HUDEP-2 (cell line): ENCODE measurements around the gene SOX6.

Source experiments
- DNase-seq, 76 experiments: peaks; one replicate each; lab custom pipeline; 2025; ENCODE audit not compliant: unreplicated experiment in 76 of 76; lab: John Stamatoyannopoulos, UW

The SOX6 gene

DNA sequence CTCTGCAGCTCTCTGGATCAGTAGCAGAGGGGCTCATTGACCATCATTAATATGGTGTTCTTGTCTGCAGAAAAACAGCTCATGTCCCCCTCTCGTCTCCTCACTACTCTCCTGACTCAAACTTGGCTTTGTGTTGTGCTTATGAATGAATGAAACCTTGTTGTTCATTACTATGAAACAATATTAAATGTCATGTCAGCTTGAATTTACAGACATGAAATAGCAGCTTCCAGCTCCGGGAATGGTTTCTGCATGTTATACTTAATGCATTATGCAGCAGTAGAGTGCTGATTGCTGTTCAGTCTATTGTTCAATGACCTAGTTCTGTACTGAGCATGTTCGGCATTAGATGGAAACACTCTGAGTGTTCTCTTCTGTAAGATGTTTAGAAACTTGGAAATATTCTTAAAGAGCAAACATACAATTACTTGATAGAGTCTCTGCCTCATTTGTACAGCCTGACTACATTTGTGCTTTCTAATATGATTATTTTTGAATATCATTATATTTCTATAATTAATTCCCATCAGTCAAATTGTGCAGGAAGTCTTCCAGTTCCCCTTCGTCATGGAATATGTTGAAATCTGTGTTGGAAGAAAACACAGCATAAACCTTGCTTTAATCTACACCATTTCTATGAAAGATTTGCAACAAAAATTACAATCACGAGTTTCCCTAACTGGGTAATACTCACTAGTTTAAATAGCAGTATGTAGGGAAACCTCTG lies 340.4 kb downstream of the SOX6 start:
- DNase-seq, result no peak

GRCh38 chr11:16013649-16014275 lies 342.6 kb downstream of the SOX6 start:
- no peak for DNase-seq

DNA sequence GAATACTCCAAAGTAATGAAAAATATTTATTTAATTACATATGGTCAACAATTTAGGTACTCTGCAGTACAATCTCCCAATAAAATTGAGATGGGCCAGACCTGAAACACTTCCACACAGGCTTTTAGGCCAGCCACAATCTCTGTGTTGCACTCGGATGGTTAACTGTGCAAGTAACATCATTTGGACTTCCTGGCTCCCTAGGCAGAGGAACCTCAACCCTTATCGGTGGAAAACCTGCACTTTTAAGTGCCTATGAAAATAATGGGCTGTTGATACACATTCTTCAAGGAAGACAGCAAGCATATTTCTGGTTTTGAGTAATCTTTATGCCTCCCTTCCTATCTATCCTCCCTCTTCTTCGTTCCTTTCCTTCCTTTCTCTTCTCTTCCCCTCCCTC lies 343.1 kb downstream of the SOX6 start:
- DNase-seq, result no peak

DNA sequence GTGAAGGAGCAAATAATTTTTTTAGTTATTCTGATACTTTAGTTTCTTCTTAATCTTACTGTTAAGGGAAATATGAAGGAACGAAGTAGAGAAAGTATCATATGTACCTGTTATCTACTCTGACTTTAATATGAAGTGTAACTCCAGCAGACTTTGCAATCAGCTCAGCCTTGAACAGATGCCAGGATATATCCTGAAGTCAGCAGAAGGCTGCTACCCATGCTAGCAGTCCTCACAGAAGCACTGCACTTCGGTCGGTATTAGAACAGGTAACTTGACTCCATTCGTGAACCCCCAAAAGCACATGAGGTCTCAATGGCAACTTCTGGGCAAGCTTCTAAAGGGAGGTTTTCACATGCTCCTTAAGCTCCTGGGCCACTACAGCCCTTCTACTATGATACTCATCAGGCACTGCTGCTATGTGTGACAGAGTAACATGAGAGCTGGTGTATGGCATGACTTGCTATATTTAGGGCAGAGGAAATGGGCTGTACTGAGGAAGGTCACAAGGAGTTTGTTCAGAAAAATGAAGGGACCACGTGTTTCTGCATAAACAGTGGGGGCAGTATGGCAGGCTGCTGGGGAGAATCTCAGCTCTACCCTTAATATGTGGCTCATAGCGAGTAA lies 344.1 kb downstream of the SOX6 start:
- DNase-seq, result no peak

GRCh38 chr11:16011396-16011795 lies 344.9 kb downstream of the SOX6 start:
- DNase-seq, result no peak

GRCh38 chr11:16009021-16009420 lies 347.3 kb downstream of the SOX6 start:
- DNase-seq, result no peak

DNA sequence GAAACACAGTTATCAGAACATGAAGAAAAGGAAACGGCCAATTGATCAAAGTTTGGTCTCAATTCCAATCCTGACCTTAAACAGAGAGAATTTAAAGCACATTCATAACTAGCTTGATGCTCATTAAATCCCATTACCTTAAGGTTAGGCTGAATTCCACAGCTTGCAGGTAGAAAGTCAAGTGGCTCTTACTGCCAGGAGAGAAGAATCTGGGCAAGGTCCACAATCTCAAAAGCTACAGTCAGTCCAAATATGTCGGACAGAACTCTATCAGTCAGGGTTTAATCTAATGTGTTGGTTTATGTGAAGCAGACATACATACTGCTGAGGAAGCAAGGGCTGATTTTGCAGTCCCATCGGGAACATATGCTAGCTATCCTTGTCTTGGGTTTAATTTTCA lies 348.8 kb downstream of the SOX6 start:
- no peak for DNase-seq

- DNase-seq, result no peak
These were observed 353.4 kb downstream of the SOX6 start for GRCh38 chr11:16002942-16003341.

DNA sequence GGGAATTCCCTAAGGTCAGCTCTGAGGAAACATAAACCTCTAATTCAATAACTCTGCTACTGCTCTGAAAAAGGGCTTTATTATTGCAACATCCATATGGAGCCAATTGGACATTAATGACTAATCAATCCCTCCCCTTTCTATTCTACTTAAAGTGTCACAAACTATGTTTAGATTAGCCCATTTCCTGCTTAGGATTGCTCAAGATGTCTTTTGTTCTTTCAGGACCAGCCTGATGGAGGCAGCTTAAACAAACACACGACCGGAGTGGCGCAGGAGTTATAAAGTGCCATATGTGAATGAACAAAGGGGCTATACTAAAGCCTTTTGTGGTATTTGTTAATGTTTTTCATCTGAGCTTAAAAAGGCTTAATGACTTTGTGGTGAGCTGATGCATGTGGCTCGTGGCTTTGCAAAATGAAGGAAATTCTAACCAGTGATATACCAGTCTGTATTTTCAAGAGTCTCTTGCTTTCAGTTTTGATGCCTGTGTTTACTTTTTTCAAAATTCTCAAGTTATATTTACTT lies 354.4 kb downstream of the SOX6 start:
- DNase-seq, result no peak

DNA sequence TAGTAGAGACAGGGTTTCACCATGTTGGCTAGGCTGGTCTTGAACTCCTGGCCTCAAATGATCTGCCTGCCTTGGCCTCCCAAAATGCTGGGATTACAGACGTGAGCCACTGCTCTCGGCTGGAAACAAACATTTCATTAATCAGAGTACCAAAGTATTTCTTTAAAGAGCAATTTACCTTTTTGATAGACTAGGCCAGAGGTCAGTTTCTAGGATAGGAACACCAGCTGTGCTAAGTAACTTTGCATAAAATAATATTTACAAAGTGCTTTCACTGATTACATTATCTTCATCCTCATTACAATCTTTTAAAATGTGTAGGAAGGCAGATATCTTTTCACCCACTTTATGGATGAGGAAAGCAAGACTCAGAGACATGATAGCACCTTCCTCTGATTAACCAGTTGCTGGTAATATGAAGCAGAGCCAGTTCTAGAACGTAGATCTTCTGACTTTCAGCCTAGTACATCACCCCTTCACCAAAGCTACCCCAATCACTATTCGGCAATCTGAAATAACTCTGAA lies 355.2 kb downstream of the SOX6 start:
- DNase-seq, result no peak

DNA sequence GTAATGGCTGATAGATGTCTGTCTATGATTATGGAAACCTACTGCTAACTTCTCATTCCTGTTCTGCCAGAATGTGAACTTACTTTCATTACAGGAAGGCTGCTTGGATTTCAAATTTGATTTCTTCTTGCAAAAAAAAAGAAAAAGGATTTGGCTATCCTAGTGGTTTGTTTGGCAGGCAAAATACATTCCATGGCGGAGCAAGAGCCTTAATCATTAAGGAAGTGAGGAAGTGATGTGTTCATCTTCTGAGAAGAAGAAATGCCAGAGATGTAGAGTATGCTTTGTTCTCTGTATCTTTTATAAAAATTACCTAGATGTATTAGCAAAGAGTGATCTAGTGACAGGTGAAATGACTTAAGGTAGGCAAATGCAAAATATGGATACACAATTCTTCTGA lies 356.3 kb downstream of the SOX6 start:
- no peak for DNase-seq

GRCh38 chr11:15993345-15993744 lies 363.0 kb downstream of the SOX6 start:
- DNase-seq, result no peak

GRCh38 chr11:15991215-15991614 lies 365.1 kb downstream of the SOX6 start:
- DNase-seq, result no peak

DNA sequence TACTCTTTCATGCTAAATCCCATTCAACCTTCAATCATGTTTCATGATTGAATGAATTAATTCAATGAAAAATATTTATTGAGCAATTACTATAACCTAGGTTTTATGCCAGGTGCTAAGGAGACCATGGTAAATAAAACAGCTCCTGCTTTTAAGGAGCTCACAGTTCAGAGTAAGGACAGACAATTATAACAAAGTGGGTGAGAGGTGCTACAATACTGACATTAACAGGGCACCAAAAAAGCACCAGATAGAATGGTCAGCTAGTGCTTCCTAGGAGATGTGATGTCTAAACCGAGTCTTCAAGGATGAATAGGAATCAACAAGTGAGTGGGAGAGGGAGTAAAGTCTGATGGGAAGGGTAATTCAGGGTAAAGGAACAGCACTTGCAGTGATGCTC lies 366.7 kb downstream of the SOX6 start:
- DNase-seq, result no peak

- DNase-seq, result peak in 2 of 76 experiments; percentile 2 to 7
These were observed 367.6 kb downstream of the SOX6 start for GRCh38 chr11:15988693-15989231.

DNA sequence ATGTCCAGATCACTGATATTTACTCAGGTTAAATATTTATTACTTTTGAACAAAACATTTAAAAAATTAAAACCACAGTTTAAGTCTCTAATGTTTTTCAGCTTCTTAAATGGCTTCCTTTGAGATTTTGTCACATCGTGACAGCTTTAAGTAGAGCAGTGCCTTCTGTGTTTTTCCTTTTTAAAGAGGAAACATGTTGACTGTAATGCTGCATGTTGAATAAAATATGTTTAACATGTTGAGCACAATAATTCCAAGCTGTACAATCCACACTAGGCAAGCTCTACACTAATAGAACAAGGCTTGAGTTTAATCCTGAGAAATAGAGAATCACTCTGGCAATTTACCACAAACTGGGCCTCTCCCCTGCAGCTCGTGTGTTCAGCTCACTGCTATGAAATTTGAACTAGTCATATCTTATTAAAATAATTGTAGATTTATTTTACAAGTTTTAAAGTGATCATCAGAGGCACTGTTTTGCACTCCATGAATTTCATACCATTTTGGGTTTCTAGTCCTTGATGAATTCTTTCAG lies 368.3 kb downstream of the SOX6 start:
- DNase-seq, result no peak

DNA sequence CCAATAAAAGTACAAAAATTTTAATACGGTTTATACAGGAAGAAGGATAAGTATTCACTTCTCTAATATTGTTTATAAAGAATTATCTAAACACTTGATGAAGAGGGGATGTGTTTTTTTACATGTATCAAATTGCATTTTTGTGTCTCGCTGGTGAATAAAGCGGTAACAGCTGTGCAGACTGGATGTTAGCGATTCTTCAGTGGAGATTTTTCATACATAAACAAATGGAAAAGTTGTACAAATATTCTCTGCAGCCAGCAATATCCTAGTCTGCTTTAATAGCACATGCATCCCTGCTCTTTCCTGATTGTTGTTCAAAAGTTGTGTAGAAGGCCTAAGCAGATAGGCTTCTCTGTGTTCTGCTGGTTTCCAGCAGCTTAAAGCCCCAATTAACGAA lies 369.3 kb downstream of the SOX6 start:
- DNase-seq, result no peak

DNA sequence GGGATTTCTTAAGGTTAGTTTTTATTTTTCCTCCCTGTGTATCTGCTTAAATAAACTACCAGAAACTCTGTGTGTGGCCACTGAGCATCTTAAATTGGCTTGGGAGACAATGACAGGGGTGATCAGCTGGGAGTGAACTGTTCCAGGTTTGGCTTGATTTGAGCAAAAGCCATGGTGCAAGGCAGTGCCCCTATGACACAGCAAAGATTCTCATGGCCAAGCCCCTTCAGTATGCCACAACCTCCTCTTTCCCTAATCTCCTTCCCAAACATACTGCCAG lies 370.5 kb downstream of the SOX6 start:
- no peak for DNase-seq

- DNase-seq, result no peak
These were observed 371.1 kb downstream of the SOX6 start for GRCh38 chr11:15985127-15985859.

DNA sequence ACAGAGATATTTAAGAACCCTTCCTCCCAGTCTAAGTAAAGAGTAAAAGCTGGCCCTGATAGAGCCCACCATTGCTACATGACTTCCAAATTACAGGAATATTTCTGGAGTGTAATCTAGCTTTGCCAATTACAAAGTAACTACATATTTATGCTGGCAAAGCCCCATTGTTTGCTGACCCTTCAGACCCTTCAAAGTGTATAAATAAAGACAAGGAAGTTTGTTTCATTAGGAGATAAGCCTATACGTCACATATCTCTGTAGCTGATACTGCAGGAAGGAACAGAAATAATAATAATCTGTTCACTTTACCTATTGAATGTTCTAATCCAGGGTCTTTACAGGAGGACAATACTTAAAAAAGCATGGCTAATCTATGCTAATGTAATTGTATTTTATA lies 375.1 kb downstream of the SOX6 start:
- DNase-seq, result no peak

- DNase-seq, result no peak
These were observed 379.2 kb downstream of the SOX6 start for GRCh38 chr11:15977116-15977515.
